ENCODE measurements around the gene ICAM1. TPM values are rescaled to one million over a fixed set of nuclear protein-coding genes. Genes with fewer than 3 reads are reported as not detected.

The ICAM1 gene
- total and polyA plus RNA-seq, 2 of the 13 experiments (the other 11 are each of a cell fraction or from before 2014, with no cell fraction given) = 37.9 to 98.4 TPM

- TF ChIP-seq AHDC1 (CRISPR knock-in tag; IDR thresholded peaks at IDR 0.05; ENCODE audit: borderline replicate concordance) = no peak
- TF ChIP-seq CEBPB (IDR thresholded peaks at IDR 0.05; ENCODE audit: borderline replicate concordance, low read depth, low read length) = no peak
- no peak for TF ChIP-seq CHD2 (IDR thresholded peaks at IDR 0.05; ENCODE audit: low read depth, low read length)
- TF ChIP-seq ZNF547 (CRISPR knock-in tag; IDR thresholded peaks at IDR 0.05) = no peak
- no peak for TF ChIP-seq NFYB (CRISPR knock-in tag; IDR thresholded peaks at IDR 0.05)
- TF ChIP-seq HOXA3 (CRISPR knock-in tag; IDR thresholded peaks at IDR 0.05) = no peak; the same call in 1 of the 2 replicates
- no peak for TF ChIP-seq ZNF350 (CRISPR knock-in tag; IDR thresholded peaks at IDR 0.05; ENCODE audit: borderline replicate concordance, low read depth)
- no peak for TF ChIP-seq ZEB1 (IDR thresholded peaks at IDR 0.05; ENCODE audit: insufficient replicate concordance, low read depth)
- no peak for TF ChIP-seq ATF2 (CRISPR knock-in tag; IDR thresholded peaks at IDR 0.05)
- no peak for TF ChIP-seq ZNF678 (CRISPR knock-in tag; IDR thresholded peaks at IDR 0.05)
- TF ChIP-seq ZBTB7A (CRISPR knock-in tag; IDR thresholded peaks at IDR 0.05) = no peak
- no peak for TF ChIP-seq SNAI1 (CRISPR knock-in tag; IDR thresholded peaks at IDR 0.05; ENCODE audit: borderline replicate concordance)
- TF ChIP-seq MBNL3 (CRISPR knock-in tag; conservative IDR thresholded peaks at IDR 0.05) = no peak
- TF ChIP-seq ZKSCAN5 (CRISPR knock-in tag; IDR thresholded peaks at IDR 0.05) = 0 out of 2 replicates have a peak, but pooled peaks have one; percentile 1
- TF ChIP-seq NR2C2 (CRISPR knock-in tag; IDR thresholded peaks at IDR 0.05; ENCODE audit: borderline replicate concordance) = no peak
- TF ChIP-seq ARNT2 (CRISPR knock-in tag; IDR thresholded peaks at IDR 0.05; ENCODE audit: low read depth) = no peak
- TF ChIP-seq ZNF414 (CRISPR knock-in tag; IDR thresholded peaks at IDR 0.05) = no peak
- 0 out of 2 replicates have a peak, but pooled peaks have one; percentile 5 for TF ChIP-seq CBFB (CRISPR knock-in tag; IDR thresholded peaks at IDR 0.05)
- TF ChIP-seq CBX1 (IDR thresholded peaks at IDR 0.05; ENCODE audit: low read depth) = no peak
Observed at GRCh38 chr19:10333758-10334587, 63.1 kb downstream of the ICAM1 start (continued).

All from HepG2 (cell line).